Fibroblast of skin of left quadriceps (primary cell): Measurements from ENCODE around the gene BANF2.
"Not testable (repeated sequence)": the region's sequence is repeated elsewhere in the genome, so short reads cannot be mapped to it uniquely, and the experiment has no call there.

ENCODE experiments used
- DNase-seq, 2 experiments: peaks; one replicate each; pipeline ENCODE4 v3.0.0-alpha.2; 2013; ENCODE audit warnings: low read depth in 2 of 2

The BANF2 gene

GRCh38 chr20:17699931-17700351 lies at the start of gene BANF2:
TSS of gene BANF2 (plus strand) at chr20:17699966. CDS start at chr20:17725026, 25,060 bp downstream.
- no peak for DNase-seq

GRCh38 chr20:17650301-17651128 lies 49.3 kb upstream of the BANF2 start:
- DNase-seq, result no peak

GRCh38 chr20:17651129-17651759 lies 48.5 kb upstream of the BANF2 start:
- DNase-seq, result no peak

GRCh38 chr20:17651760-17652388 lies 47.9 kb upstream of the BANF2 start:
- no peak for DNase-seq

- DNase-seq, result no peak
Observed at GRCh38 chr20:17652411-17652810, 47.4 kb upstream of the BANF2 start.

GRCh38 chr20:17653835-17654648 lies 45.7 kb upstream of the BANF2 start:
- DNase-seq, result no peak

GRCh38 chr20:17654649-17655285 lies 45.0 kb upstream of the BANF2 start:
- peak; percentile 29 to 34 for DNase-seq

- no peak for DNase-seq
Observed at GRCh38 chr20:17655286-17655651, 44.5 kb upstream of the BANF2 start.

- no peak for DNase-seq
Observed at GRCh38 chr20:17655865-17656479, 43.8 kb upstream of the BANF2 start.

GRCh38 chr20:17657079-17657825 lies 42.5 kb upstream of the BANF2 start:
- DNase-seq, result no peak

GRCh38 chr20:17657898-17658647 lies 41.7 kb upstream of the BANF2 start:
- no peak for DNase-seq

- no peak for DNase-seq
Observed at GRCh38 chr20:17658648-17658993, 41.1 kb upstream of the BANF2 start.

- not testable (repeated sequence) for DNase-seq
Observed at GRCh38 chr20:17659344-17659743, 40.4 kb upstream of the BANF2 start.

- DNase-seq, result no peak
Observed at GRCh38 chr20:17659801-17660200, 40.0 kb upstream of the BANF2 start.

GRCh38 chr20:17660667-17661066 lies 39.1 kb upstream of the BANF2 start:
- DNase-seq, result no peak

GRCh38 chr20:17661121-17661744 lies 38.5 kb upstream of the BANF2 start:
- DNase-seq, result peak in 1 of 2 experiments; percentile 14

GRCh38 chr20:17662333-17663039 lies 37.3 kb upstream of the BANF2 start:
- DNase-seq, result peak; percentile 34 to 38

GRCh38 chr20:17663040-17663399 lies 36.7 kb upstream of the BANF2 start:
- no peak for DNase-seq

- DNase-seq, result no peak
Observed at GRCh38 chr20:17663486-17663885, 36.3 kb upstream of the BANF2 start.
